ENCODE results near the gene C1orf74.

Gene C1orf74

GRCh38 chr1:209746451-209747165 lies 37.8 kb downstream of the C1orf74 start:
- DNase-seq (ENCODE audit: low read depth): no peak

- no peak for DNase-seq (ENCODE audit: low read depth)
Measured at GRCh38 chr1:209743145-209743482, 41.2 kb downstream of the C1orf74 start.

GRCh38 chr1:209742409-209743144 lies 41.8 kb downstream of the C1orf74 start:
- DNase-seq (ENCODE audit: low read depth): no peak

GRCh38 chr1:209741889-209742288 lies 42.5 kb downstream of the C1orf74 start:
- no peak for DNase-seq (ENCODE audit: low read depth)

- no peak for DNase-seq (ENCODE audit: low read depth)
Measured at GRCh38 chr1:209741193-209741592, 43.2 kb downstream of the C1orf74 start.

- DNase-seq (ENCODE audit: low read depth): no peak
Measured at GRCh38 chr1:209738270-209738669, 46.1 kb downstream of the C1orf74 start.

- no peak for DNase-seq (ENCODE audit: low read depth)
Measured at GRCh38 chr1:209737118-209737505, 47.2 kb downstream of the C1orf74 start.

GRCh38 chr1:209736490-209737117 lies 47.8 kb downstream of the C1orf74 start:
- no peak for DNase-seq (ENCODE audit: low read depth)

GRCh38 chr1:209733409-209734192 lies 50.8 kb downstream of the C1orf74 start:
- DNase-seq (ENCODE audit: low read depth): no peak

- DNase-seq (ENCODE audit: low read depth): no peak
Measured at GRCh38 chr1:209732725-209733124, 51.6 kb downstream of the C1orf74 start.

GRCh38 chr1:209729436-209729835 lies 54.9 kb downstream of the C1orf74 start:
- DNase-seq (ENCODE audit: low read depth): no peak
